ENCODE data around the gene TMX3.

TMX3 gene

GRCh38 chr18:68703326-68703725 is 11.6 kb downstream of the TMX3 start:
- TF ChIP-seq CTCF (IDR thresholded peaks at IDR 0.05; ENCODE audit: low read depth, low read length, missing control alignments), result no peak
- DNase-seq (ENCODE audit: low read depth), result no peak
- in situ Hi-C loops (cut with HindIII; ENCODE audit: low sequenced_read_pairs), result no loop called here
- H3K4me3 ChIP-seq (ENCODE audit: low read depth, low read length), result no peak overlapping the region

GRCh38 chr18:68701353-68701752 is 13.6 kb downstream of the TMX3 start:
- no peak for DNase-seq (ENCODE audit: low read depth)
- in situ Hi-C loops (cut with HindIII; ENCODE audit: low sequenced_read_pairs), result no loop called here
- TF ChIP-seq CTCF (IDR thresholded peaks at IDR 0.05; ENCODE audit: low read depth, low read length, missing control alignments), result no peak
- H3K4me3 ChIP-seq (ENCODE audit: low read depth, low read length), result no peak overlapping the region

- no peak overlapping the region for H3K4me3 ChIP-seq (ENCODE audit: low read depth, low read length)
- no peak for DNase-seq (ENCODE audit: low read depth)
- TF ChIP-seq CTCF (IDR thresholded peaks at IDR 0.05; ENCODE audit: low read depth, low read length, missing control alignments), result no peak
- in situ Hi-C loops (cut with HindIII; ENCODE audit: low sequenced_read_pairs), result no loop called here
These were observed 15.9 kb downstream of the TMX3 start for GRCh38 chr18:68699043-68699442.

- in situ Hi-C loops (cut with HindIII; ENCODE audit: low sequenced_read_pairs), result no loop called here
- no peak for TF ChIP-seq CTCF (IDR thresholded peaks at IDR 0.05; ENCODE audit: low read depth, low read length, missing control alignments)
- no peak overlapping the region for H3K4me3 ChIP-seq (ENCODE audit: low read depth, low read length)
- no peak for DNase-seq (ENCODE audit: low read depth)
These were observed 18.0 kb downstream of the TMX3 start for GRCh38 chr18:68696937-68697336.

GRCh38 chr18:68694316-68694715 is 20.6 kb downstream of the TMX3 start:
- in situ Hi-C loops (cut with HindIII; ENCODE audit: low sequenced_read_pairs), result no loop called here
- no peak overlapping the region for H3K4me3 ChIP-seq (ENCODE audit: low read depth, low read length)
- no peak for TF ChIP-seq CTCF (IDR thresholded peaks at IDR 0.05; ENCODE audit: low read depth, low read length, missing control alignments)
- no peak for DNase-seq (ENCODE audit: low read depth)

GRCh38 chr18:68693091-68693815 is 21.7 kb downstream of the TMX3 start:
- no peak overlapping the region for H3K4me3 ChIP-seq (ENCODE audit: low read depth, low read length)
- TF ChIP-seq CTCF (IDR thresholded peaks at IDR 0.05; ENCODE audit: low read depth, low read length, missing control alignments), result no peak
- in situ Hi-C loops (cut with HindIII; ENCODE audit: low sequenced_read_pairs), result no loop called here
- no peak for DNase-seq (ENCODE audit: low read depth)
